COLO829 (cell line): ENCODE results near the gene NR1D1.

Source experiments
- DNase-seq: peaks from one replicate; pipeline ENCODE4 v3.0.0; 2012; ENCODE audit warnings: low spot score

NR1D1 gene

GRCh38 chr17:40075201-40075941 lies 25.0 kb downstream of the NR1D1 start:
- no peak for DNase-seq

DNA sequence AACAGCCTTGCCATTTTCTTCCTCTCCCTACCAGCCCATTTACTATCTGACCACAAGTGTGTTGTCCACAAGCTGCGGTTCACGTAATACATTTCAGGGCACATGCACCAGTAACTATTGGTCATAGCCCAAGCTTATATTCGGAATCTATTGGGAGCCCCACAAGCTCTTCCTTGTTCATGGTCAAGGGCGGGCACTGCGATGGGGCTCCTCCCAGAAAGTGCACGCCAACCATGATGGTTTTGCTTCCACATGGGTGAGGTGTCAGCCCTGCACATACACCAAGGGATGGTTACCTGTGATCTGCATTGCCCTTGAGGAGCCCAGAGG lies 25.6 kb downstream of the NR1D1 start:
- DNase-seq, result no peak

DNA sequence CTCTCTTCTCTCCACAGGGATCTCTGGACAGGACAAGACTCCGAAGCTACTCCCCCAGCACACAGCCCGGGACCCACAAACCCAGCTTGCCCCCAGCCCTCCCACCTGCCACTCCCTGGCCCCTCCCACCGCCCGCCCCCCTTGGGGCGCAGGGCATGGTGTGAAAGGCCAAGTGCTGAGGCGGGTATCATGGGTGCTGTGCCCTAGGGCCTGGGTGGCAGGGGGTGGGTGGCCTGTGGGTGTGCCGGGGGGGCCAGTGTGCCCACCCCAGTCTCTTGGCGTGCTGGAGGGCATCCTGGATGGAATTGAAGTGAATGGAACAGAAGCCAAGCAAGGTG lies 26.2 kb downstream of the NR1D1 start:
- DNase-seq, result no peak

- no peak for DNase-seq
These were observed 26.8 kb downstream of the NR1D1 start for GRCh38 chr17:40073454-40074174.

DNA sequence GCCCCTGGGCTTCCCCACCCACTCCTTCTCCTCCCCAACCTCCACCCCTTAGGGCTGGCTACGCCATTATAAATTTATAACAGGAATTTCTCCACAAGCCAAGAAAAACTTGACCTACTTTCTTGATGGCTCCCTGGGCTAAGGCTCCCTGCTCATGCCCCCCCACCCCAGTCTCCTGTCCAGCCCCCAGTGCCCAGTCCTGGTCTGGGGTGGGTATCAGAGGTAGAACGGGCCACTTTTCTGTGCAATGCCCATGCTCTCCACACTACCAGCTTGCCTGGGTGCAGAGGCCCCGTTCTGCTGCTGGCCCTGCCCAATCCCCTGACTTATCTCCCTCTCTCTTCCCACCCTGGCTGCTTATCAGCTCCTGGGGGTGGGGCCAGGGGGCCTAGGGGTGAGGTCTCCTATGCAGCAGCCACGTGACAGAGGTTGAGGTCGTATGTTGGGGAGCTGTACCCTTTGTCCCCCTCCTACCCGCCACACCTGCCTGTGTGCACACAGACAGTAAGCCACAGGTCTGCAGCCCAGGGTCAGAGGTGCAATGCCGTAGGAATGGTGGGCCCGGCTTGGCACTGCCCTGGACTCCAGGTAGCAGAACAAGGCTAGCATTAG lies 27.5 kb downstream of the NR1D1 start:
- no peak for DNase-seq

DNA sequence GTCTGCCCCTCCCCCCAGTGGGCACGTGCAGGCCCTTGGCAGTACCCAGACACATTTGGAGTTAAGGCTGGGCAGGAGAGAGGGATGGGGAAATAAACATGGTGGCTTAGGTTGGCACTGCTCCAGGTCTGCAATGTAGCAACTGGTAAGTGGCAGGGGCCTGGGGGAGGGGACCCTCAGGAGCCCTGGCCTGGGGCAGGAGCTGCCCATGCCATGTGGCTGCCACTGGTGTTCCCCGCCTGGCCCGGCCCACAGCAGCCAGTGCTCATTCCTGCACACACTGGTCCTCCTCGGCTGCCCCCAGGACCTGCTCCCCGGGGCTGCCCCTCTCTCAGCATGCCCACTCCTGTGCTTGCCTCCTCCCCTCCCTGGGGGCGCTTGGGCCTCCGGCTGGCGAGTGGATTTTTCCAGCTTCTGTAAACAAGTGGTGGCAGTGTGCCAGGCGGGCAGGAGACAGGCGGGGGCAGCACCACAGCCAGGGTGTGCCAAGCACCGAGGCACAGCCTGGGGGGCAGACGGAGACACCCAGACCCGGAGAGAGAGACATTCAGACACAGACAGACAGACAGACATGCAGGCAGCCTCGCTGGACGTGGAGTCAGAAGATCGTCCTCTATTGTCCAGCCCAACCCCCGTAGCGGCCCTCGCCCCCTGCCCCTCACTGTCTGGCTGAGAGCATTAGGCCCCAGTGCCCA lies 28.2 kb downstream of the NR1D1 start:
- no peak for DNase-seq

DNA sequence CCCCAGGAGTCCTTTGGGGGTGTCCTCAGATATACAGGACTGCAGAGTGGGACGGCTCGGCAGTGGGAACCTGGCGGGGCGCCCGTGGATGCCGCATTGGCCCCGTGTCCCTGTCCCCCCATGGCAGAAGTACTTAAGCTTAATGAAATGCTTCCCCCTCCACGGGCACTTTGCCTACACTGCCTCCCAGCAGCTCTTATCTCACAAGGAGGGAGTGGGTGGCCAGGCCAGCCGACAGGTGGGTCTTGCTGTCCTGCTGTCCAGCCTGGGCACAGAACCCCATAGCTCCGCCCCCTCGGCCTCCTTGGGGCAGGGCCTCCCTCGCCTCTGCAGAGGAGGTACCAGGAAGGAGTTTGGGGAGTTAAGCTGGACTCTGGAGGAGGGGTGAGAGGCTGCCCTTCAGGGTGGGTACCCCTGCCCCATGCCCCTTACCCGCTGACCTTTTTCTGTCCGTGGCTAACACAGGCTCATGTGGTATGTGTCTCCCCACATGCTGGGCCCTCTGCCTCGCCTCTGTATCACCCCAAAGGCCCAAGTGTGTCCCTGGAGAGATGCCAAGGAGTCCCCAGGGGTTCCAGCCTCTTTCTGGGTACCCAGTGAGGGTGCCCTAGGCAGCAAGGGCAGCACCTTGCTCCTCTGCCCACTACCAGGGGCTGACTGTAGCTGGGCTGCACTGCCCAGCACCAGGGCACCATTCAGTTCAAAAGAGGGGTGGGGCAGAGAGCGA lies 28.9 kb downstream of the NR1D1 start:
- no peak for DNase-seq

- no peak for DNase-seq
These were observed 29.6 kb downstream of the NR1D1 start for GRCh38 chr17:40070709-40071312.

GRCh38 chr17:40069751-40070708 lies 30.4 kb downstream of the NR1D1 start:
- DNase-seq, result no peak

DNA sequence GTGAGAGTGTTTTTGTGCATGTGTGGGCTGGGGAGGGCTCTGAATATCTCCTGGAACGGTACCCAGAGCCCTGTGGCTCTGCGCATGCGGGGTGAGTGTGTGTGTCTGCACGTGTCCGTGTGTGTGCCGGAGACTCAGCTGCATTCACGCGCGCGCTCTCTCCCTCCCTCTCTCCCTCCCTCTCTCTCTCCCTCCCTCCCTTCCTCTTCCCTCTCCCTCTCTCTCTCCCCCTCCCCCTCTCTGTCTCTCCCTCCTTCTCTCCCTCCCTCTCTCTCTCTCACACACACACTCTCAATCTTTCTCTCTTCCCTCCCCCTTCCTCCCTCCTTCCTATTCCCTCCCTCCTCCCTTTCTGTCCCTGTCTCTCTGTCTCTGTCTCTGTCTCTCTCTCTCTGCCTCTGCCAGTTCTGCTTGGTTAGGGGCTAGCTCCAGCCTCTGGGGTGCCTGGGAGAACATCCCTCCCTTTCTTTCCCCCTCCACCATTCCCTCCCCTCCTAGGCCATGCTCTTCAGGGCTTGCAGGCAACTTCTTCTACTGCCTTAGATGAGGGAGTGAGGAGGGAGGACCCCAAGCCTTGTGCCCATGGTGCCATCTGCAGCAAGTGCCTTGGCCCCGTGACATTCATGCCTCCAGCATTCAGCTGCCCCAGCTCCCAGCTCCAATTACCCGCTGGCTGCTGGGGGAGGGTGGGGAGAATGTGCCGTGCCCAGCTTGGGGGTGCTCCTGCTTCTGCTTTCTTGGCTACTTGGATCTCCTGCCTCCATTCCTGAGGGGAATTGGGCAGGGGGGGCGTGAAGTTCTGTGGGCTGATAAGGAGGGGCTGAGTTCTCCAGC lies 31.3 kb downstream of the NR1D1 start:
- DNase-seq, result peak; percentile 61

DNA sequence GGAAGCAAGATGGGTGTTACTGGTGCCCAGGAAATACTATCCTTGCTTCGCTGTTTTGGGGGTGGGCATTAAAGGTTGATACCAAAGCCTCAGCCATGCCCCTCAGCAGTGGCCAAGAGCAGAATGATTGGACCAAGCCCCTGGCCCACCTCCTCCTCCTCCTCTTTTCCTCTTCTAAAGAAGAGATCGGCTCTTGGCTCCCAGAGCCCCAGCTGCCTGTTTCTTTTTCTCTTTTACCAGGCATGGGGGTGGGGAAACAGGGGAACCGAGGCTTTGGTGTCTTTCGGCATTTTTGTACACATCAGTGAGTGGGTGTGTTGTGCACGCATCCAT lies 31.8 kb downstream of the NR1D1 start:
- DNase-seq, result no peak

DNA sequence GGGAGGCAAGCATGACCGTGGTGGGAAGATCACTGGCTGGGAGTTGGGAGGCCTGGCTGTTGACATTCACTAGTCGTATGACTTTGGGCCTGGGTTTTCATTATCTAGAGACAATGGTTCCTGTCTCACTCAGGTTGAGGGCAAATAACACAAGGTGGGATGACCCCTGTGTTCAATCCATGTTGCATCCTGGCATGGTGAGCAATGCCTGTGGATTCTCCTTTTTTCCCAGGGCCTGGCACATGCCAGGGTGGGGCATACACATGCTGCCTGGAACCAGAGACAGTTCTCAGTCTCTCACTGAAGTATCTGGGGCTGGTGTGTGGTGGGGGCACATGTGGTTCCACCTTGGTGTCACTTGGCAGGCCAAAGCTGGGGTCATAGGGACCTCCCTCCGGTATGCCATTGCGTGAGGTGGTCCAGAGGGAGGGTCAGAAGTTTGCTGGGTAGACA lies 32.2 kb downstream of the NR1D1 start:
- DNase-seq, result no peak

GRCh38 chr17:40067710-40068109 lies 32.7 kb downstream of the NR1D1 start:
- no peak for DNase-seq

DNA sequence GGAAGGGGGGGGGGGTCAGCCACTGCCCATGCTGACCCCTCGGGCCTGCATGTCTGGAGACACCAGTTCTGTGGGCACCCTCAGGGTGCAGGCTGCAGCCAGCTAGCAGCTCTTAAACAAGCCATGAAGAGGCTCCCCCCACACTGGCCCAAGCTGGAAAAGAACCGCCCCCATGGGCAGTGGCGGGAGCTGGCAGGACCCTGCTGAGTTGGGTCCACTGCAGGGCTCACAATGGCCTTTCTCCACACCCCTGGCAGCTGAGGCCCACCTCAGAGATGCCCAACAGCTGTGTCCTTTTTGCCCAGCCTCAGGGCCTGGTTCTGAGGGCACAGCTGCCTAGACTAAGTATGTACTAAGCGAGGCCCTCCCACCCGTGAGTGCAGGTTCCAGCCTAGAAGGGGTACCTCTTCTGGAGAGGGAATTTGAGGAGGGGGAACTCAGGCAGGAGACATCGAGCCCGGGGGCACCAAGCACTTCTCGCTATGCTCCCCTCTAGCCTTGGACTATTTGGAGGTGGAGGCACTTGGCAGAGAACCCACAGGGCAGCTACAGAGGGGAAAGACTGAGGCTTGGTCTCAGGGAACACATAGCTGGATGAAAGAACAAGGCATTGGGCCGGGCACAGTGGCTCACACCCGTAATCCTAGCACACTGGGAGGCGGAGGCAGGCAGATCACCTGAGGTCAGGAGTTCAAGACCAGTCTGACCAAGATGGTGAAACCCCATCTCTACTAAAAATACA lies 34.4 kb downstream of the NR1D1 start:
- DNase-seq, result no peak

- no peak for DNase-seq
These were observed 35.2 kb downstream of the NR1D1 start for GRCh38 chr17:40064971-40065768.

- DNase-seq, result no peak
These were observed 36.4 kb downstream of the NR1D1 start for GRCh38 chr17:40063901-40064531.

- DNase-seq, result no peak
These were observed 37.1 kb downstream of the NR1D1 start for GRCh38 chr17:40063187-40063771.
